Effector memory CD4-positive, alpha-beta T cell (primary cell): ENCODE measurements around the gene KCNC2.

Experiments used
- DNase-seq, 3 donors: peaks; one replicate each; pipeline ENCODE4 v3.0.0-alpha.2; 2020
- H3K27ac ChIP-seq: 2 replicates; pipeline ENCODE4 v1.7.0; 2013; ENCODE audit warnings: mild to moderate bottlenecking, low read length, moderate library complexity; ENCODE audit not compliant: insufficient read depth, poor library complexity, severe bottlenecking
- H3K27me3 ChIP-seq: replicated peaks from 2 replicates; pipeline ENCODE4 v1.7.0; 2013; ENCODE audit warnings: mild to moderate bottlenecking, low read length; ENCODE audit not compliant: insufficient read depth, control insufficient read depth, poor library complexity, severe bottlenecking
- H3K36me3 ChIP-seq: 2 replicates; pipeline ENCODE4 v1.7.0; 2013; ENCODE audit warnings: mild to moderate bottlenecking, low read length, moderate library complexity; ENCODE audit not compliant: control insufficient read depth, insufficient read depth
- H3K4me1 ChIP-seq: 2 replicates; pipeline ENCODE4 v1.7.0; 2013; ENCODE audit warnings: low read length, mild to moderate bottlenecking; ENCODE audit not compliant: control insufficient read depth, insufficient read depth, poor library complexity, severe bottlenecking
- H3K4me3 ChIP-seq: 2 replicates; pipeline ENCODE4 v1.7.0; 2013; ENCODE audit warnings: low read length, low read depth, mild to moderate bottlenecking; ENCODE audit not compliant: insufficient read depth, poor library complexity, severe bottlenecking
- H3K9me3 ChIP-seq: 2 replicates; pipeline ENCODE4 v1.7.0; 2013; ENCODE audit warnings: mild to moderate bottlenecking, low read length, moderate library complexity; ENCODE audit not compliant: control insufficient read depth

KCNC2 gene

GRCh38 chr12:75170640-75171185, 38.9 kb downstream of the KCNC2 start:
- no peak overlapping the region for H3K27ac ChIP-seq
- H3K27me3 ChIP-seq: no peaks in the 10 kb centered on the region
- no peak for DNase-seq
- H3K4me1 ChIP-seq: no peaks in the 10 kb centered on the region
- H3K4me3 ChIP-seq: no peak overlapping the region
- no peaks in the 10 kb centered on the region for H3K9me3 ChIP-seq
- no peaks in the 10 kb centered on the region for H3K36me3 ChIP-seq

- Histone ChIP-seq H3K9me3 (no peaks in the 10 kb centered on the region), H3K4me3 (no peak overlapping the region), H3K4me1 (no peaks in the 10 kb centered on the region), H3K36me3 (no peaks in the 10 kb centered on the region), H3K27me3 (no peaks in the 10 kb centered on the region), H3K27ac (no peak overlapping the region)
- no peak for DNase-seq
These were observed 46.8 kb downstream of the KCNC2 start for GRCh38 chr12:75162845-75163244.

- Histone ChIP-seq H3K27me3 (no peaks in the 10 kb centered on the region), H3K27ac (no peak overlapping the region), H3K4me3 (no peak overlapping the region), H3K9me3 (no peaks in the 10 kb centered on the region), H3K4me1 (no peaks in the 10 kb centered on the region), H3K36me3 (no peaks in the 10 kb centered on the region)
- no peak for DNase-seq
These were observed 48.2 kb downstream of the KCNC2 start for GRCh38 chr12:75161488-75161887.

- no peak overlapping the region for H3K4me3 ChIP-seq
- no peaks in the 10 kb centered on the region for H3K36me3 ChIP-seq
- H3K27me3 ChIP-seq: no peaks in the 10 kb centered on the region
- DNase-seq: no peak
- no peaks in the 10 kb centered on the region for H3K9me3 ChIP-seq
- no peaks in the 10 kb centered on the region for H3K4me1 ChIP-seq
- H3K27ac ChIP-seq: no peak overlapping the region
These were observed 52.3 kb downstream of the KCNC2 start for GRCh38 chr12:75157385-75157784.

- no peaks in the 10 kb centered on the region for H3K36me3 ChIP-seq
- no peaks in the 10 kb centered on the region for H3K9me3 ChIP-seq
- H3K27ac ChIP-seq: no peak overlapping the region
- no peaks in the 10 kb centered on the region for H3K27me3 ChIP-seq
- no peak overlapping the region for H3K4me3 ChIP-seq
- no peaks in the 10 kb centered on the region for H3K4me1 ChIP-seq
- DNase-seq: no peak
These were observed 53.7 kb downstream of the KCNC2 start for GRCh38 chr12:75155962-75156361.

- H3K36me3 ChIP-seq: no peaks in the 10 kb centered on the region
- no peak for DNase-seq
- no peak overlapping the region for H3K27ac ChIP-seq
- H3K27me3 ChIP-seq: no peaks in the 10 kb centered on the region
- no peaks in the 10 kb centered on the region for H3K9me3 ChIP-seq
- no peak overlapping the region for H3K4me3 ChIP-seq
- no peaks in the 10 kb centered on the region for H3K4me1 ChIP-seq
These were observed 55.3 kb downstream of the KCNC2 start for GRCh38 chr12:75154388-75154787.

GRCh38 chr12:75139196-75139595, 70.4 kb downstream of the KCNC2 start:
- Histone ChIP-seq H3K4me1 (no peaks in the 10 kb centered on the region), H3K27me3 (no peaks in the 10 kb centered on the region), H3K36me3 (no peaks in the 10 kb centered on the region), H3K27ac (no peak overlapping the region), H3K4me3 (no peak overlapping the region), H3K9me3 (no peaks in the 10 kb centered on the region)
- no peak for DNase-seq

- Histone ChIP-seq H3K36me3 (no peaks in the 10 kb centered on the region), H3K27me3 (no peaks in the 10 kb centered on the region), H3K4me3 (no peak overlapping the region), H3K4me1 (no peaks in the 10 kb centered on the region), H3K9me3 (no peaks in the 10 kb centered on the region), H3K27ac (no peak overlapping the region)
- DNase-seq: no peak
These were observed 71.7 kb downstream of the KCNC2 start for GRCh38 chr12:75137896-75138295.

GRCh38 chr12:75135026-75135425, 74.6 kb downstream of the KCNC2 start:
- no peaks in the 10 kb centered on the region for H3K4me1 ChIP-seq
- no peak overlapping the region for H3K27ac ChIP-seq
- H3K27me3 ChIP-seq: no peaks in the 10 kb centered on the region
- no peaks in the 10 kb centered on the region for H3K9me3 ChIP-seq
- H3K36me3 ChIP-seq: no peaks in the 10 kb centered on the region
- H3K4me3 ChIP-seq: no peak overlapping the region
- DNase-seq: no peak

GRCh38 chr12:75130811-75131210, 78.8 kb downstream of the KCNC2 start:
- Histone ChIP-seq H3K4me1 (no peaks in the 10 kb centered on the region), H3K4me3 (no peak overlapping the region), H3K27me3 (no peaks in the 10 kb centered on the region), H3K36me3 (no peaks in the 10 kb centered on the region), H3K9me3 (no peaks in the 10 kb centered on the region), H3K27ac (no peak overlapping the region)
- DNase-seq: no peak

GRCh38 chr12:75129275-75129674, 80.4 kb downstream of the KCNC2 start:
- H3K9me3 ChIP-seq: no peaks in the 10 kb centered on the region
- H3K27ac ChIP-seq: no peak overlapping the region
- H3K27me3 ChIP-seq: no peaks in the 10 kb centered on the region
- DNase-seq: no peak
- no peak overlapping the region for H3K4me3 ChIP-seq
- H3K4me1 ChIP-seq: no peaks in the 10 kb centered on the region
- no peaks in the 10 kb centered on the region for H3K36me3 ChIP-seq
